Measurements from ENCODE around the gene GNB1. TPM values are rescaled to one million over a fixed set of nuclear protein-coding genes. Genes with fewer than 3 reads are reported as not detected.
"Not testable (repeated sequence)": the region's sequence is repeated elsewhere in the genome, so short reads cannot be mapped to it uniquely, and the experiment has no call there.

The GNB1 gene
- polyA plus RNA-seq, 1 donor: 226 TPM

- Histone ChIP-seq H3K36me3 (ENCODE audit: control insufficient read depth, insufficient read depth, low read length) (peaks cover 48% of the 10 kb centered on the region), H3K9me3 (ENCODE audit: control insufficient read depth, low read depth, low read length) (peaks cover 2% of the 10 kb centered on the region)
Measured at GRCh38 chr1:1752636-1753606, 138.0 kb downstream of the GNB1 start.

GRCh38 chr1:1752190-1752589 is 138.7 kb downstream of the GNB1 start:
- H3K9me3 ChIP-seq (ENCODE audit: control insufficient read depth, low read depth, low read length): no peaks in the 10 kb centered on the region
- no CpG with 5 or more reads among the region's 11 CpGs for WGBS (ENCODE audit: insufficient coverage, low lambda C conversion rate)
- peaks cover 43% of the 10 kb centered on the region for H3K36me3 ChIP-seq (ENCODE audit: control insufficient read depth, insufficient read depth, low read length)
- DNase-seq: no peak
- no peak overlapping the region for H3K27ac ChIP-seq (ENCODE audit: low read length)
- H3K4me3 ChIP-seq (ENCODE audit: low read length): no peak overlapping the region
- no peaks in the 10 kb centered on the region for H3K4me1 ChIP-seq (ENCODE audit: control insufficient read depth, insufficient read depth, low read length)
- H3K27me3 ChIP-seq (ENCODE audit: control insufficient read depth, insufficient read depth, low read length): no peaks in the 10 kb centered on the region

More at GRCh38 chr1:1752636-1753606, 138.0 kb downstream of the GNB1 start:
- no peak for DNase-seq
- H3K27me3 ChIP-seq (ENCODE audit: control insufficient read depth, insufficient read depth, low read length): no peaks in the 10 kb centered on the region
- H3K27ac ChIP-seq (ENCODE audit: low read length): no peak overlapping the region
- WGBS (ENCODE audit: insufficient coverage, low lambda C conversion rate): no CpG with 5 or more reads among the region's 37 CpGs
- H3K4me3 ChIP-seq (ENCODE audit: low read length): no peak overlapping the region
- no peaks in the 10 kb centered on the region for H3K4me1 ChIP-seq (ENCODE audit: control insufficient read depth, insufficient read depth, low read length)

- H3K9me3 ChIP-seq (ENCODE audit: control insufficient read depth, low read depth, low read length); H3K4me3 ChIP-seq (ENCODE audit: low read length); H3K27me3 ChIP-seq (ENCODE audit: control insufficient read depth, insufficient read depth, low read length); H3K4me1 ChIP-seq (ENCODE audit: control insufficient read depth, insufficient read depth, low read length); DNase-seq; H3K27ac ChIP-seq (ENCODE audit: low read length): not testable (repeated sequence)
- WGBS (ENCODE audit: insufficient coverage, low lambda C conversion rate): no CpG with 5 or more reads among the region's 9 CpGs
- peaks cover 25% of the 10 kb centered on the region for H3K36me3 ChIP-seq (ENCODE audit: control insufficient read depth, insufficient read depth, low read length)
Measured at GRCh38 chr1:1749941-1750340, 140.9 kb downstream of the GNB1 start.

DNA sequence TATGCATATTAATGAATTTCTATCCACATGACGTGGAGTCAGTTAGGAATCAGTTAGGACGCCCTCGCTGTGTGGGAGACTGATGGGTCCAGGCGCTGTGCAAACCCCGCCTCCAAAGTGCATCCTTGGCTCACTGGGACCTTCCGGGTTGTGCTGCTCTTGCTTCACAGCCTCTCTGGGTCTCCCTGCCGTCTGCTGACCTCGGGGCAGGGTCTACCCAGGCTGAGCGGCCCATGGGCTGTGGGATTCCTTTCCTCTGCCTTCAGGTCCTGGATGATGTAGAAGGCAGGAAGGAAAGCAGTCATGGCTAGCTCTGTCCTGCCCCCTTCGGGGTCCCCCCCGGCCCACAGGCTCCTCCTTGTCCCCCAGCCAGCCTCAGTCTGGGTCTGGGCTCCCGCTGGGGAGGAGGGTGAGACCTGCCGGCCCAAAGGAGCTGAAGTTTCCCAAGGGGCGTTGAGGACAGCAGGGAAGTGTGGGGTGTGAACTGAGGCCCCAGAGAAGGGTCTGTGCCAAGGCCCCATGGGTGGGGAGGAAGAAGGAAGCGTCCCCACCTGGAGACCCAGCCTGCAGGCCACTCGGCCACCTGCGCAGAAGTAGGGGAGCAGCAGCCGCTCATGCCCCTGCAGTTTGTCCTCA is 142.1 kb downstream of the GNB1 start:
- peaks cover 16% of the 10 kb centered on the region for H3K36me3 ChIP-seq (ENCODE audit: control insufficient read depth, insufficient read depth, low read length)
- H3K9me3 ChIP-seq (ENCODE audit: control insufficient read depth, low read depth, low read length): no peaks in the 10 kb centered on the region
- no peak for DNase-seq
- no peak overlapping the region for H3K4me3 ChIP-seq (ENCODE audit: low read length)
- no peaks in the 10 kb centered on the region for H3K4me1 ChIP-seq (ENCODE audit: control insufficient read depth, insufficient read depth, low read length)
- no peaks in the 10 kb centered on the region for H3K27me3 ChIP-seq (ENCODE audit: control insufficient read depth, insufficient read depth, low read length)
- no CpG with 5 or more reads among the region's 18 CpGs for WGBS (ENCODE audit: insufficient coverage, low lambda C conversion rate)
- H3K27ac ChIP-seq (ENCODE audit: low read length): no peak overlapping the region

DNA sequence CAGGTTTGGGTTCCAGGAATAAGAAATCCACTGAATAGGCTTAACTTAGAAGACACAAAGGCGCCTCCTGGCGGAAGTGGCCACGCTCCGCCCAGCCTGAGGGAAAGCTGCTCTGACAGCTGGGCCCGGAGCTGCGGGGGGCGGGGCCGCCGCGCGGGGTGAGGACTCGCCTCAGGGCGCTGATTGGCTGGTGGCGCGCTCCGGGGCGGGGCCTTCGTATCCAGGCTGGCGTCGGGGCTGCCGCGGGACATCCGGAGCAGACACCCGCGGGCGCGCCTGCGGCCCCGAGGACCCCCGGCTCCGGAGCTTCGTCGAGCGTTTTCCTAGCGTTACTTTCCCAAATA is 144.3 kb downstream of the GNB1 start:
- no CpG with 5 or more reads among the region's 35 CpGs for WGBS (ENCODE audit: insufficient coverage, low lambda C conversion rate)

DNA sequence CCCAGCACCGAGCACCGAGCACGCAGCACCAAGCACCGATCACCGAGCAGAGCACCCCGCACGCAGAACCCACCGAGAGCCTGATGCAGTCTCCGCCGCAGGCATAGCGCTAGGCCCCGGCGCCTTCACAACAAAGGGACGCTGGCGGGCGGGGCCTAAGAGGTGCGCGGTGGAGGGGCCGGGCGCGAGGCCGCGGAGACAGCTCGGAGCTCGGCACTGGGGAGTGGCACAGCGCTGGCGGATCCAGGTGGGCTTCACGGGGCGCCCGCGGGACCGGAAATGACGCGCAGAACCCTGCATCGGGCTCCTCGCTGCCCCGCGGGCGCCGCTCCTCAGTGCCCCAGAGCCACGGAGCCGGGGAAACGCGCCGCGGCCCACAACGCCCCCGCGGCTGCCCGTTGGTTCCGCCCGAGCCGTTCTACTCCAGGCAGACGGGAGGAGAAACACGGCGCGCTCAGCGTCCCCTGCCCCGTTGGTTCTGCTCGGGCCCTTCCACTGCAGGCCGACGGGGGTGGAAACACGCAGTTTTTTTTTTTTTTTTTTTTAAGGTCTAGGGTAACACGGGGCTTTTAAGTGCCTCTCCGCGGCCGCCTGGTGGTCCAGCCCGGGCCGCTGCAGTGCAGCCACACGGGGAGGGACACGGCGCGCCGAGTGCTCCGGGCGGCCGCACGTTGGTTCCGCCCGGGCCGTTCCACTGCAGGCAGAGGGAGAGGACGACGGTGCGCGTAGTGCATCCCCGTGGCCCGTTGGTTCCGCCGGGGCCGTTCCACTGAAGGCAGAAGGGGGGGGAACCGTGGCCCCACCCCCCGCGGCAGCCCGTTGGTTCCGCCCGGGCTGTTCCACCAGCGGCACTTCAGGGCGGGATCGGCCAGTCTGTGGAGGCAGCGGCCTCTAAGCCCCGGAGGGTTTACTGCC is 145.0 kb downstream of the GNB1 start:
- H3K4me3 ChIP-seq (ENCODE audit: low read length): peak overlapping the region; percentile 37
- H3K9me3 ChIP-seq (ENCODE audit: control insufficient read depth, low read depth, low read length); H3K4me1 ChIP-seq (ENCODE audit: control insufficient read depth, insufficient read depth, low read length); H3K27me3 ChIP-seq (ENCODE audit: control insufficient read depth, insufficient read depth, low read length); H3K36me3 ChIP-seq (ENCODE audit: control insufficient read depth, insufficient read depth, low read length): not testable (repeated sequence)
- peak overlapping the region; percentile 81 for H3K27ac ChIP-seq (ENCODE audit: low read length)
- WGBS (ENCODE audit: insufficient coverage, low lambda C conversion rate): no CpG with 5 or more reads among the region's 101 CpGs
- DNase-seq: peak; percentile 47 to 74

More for the DNA sequence above, 144.3 kb downstream of the GNB1 start:
- H3K27ac ChIP-seq (ENCODE audit: low read length): peak overlapping the region; percentile 81
- DNase-seq; H3K27me3 ChIP-seq (ENCODE audit: control insufficient read depth, insufficient read depth, low read length); H3K36me3 ChIP-seq (ENCODE audit: control insufficient read depth, insufficient read depth, low read length); H3K9me3 ChIP-seq (ENCODE audit: control insufficient read depth, low read depth, low read length); H3K4me1 ChIP-seq (ENCODE audit: control insufficient read depth, insufficient read depth, low read length); H3K4me3 ChIP-seq (ENCODE audit: low read length): not testable (repeated sequence)

- H3K4me1 ChIP-seq (ENCODE audit: control insufficient read depth, insufficient read depth, low read length); H3K9me3 ChIP-seq (ENCODE audit: control insufficient read depth, low read depth, low read length); DNase-seq; H3K4me3 ChIP-seq (ENCODE audit: low read length); H3K27ac ChIP-seq (ENCODE audit: low read length); H3K27me3 ChIP-seq (ENCODE audit: control insufficient read depth, insufficient read depth, low read length); H3K36me3 ChIP-seq (ENCODE audit: control insufficient read depth, insufficient read depth, low read length): not testable (repeated sequence)
- 67% methylated on average over 3 of the region's 11 CpGs for WGBS (ENCODE audit: insufficient coverage, low lambda C conversion rate)
Measured at GRCh38 chr1:1742529-1742928, 148.4 kb downstream of the GNB1 start.

- 100% methylated on average over 3 of the region's 12 CpGs for WGBS (ENCODE audit: insufficient coverage, low lambda C conversion rate)
- not testable (repeated sequence) for H3K27me3 ChIP-seq (ENCODE audit: control insufficient read depth, insufficient read depth, low read length); H3K9me3 ChIP-seq (ENCODE audit: control insufficient read depth, low read depth, low read length); DNase-seq; H3K27ac ChIP-seq (ENCODE audit: low read length); H3K36me3 ChIP-seq (ENCODE audit: control insufficient read depth, insufficient read depth, low read length); H3K4me3 ChIP-seq (ENCODE audit: low read length); H3K4me1 ChIP-seq (ENCODE audit: control insufficient read depth, insufficient read depth, low read length)
Measured at GRCh38 chr1:1741013-1741412, 149.9 kb downstream of the GNB1 start.

DNA sequence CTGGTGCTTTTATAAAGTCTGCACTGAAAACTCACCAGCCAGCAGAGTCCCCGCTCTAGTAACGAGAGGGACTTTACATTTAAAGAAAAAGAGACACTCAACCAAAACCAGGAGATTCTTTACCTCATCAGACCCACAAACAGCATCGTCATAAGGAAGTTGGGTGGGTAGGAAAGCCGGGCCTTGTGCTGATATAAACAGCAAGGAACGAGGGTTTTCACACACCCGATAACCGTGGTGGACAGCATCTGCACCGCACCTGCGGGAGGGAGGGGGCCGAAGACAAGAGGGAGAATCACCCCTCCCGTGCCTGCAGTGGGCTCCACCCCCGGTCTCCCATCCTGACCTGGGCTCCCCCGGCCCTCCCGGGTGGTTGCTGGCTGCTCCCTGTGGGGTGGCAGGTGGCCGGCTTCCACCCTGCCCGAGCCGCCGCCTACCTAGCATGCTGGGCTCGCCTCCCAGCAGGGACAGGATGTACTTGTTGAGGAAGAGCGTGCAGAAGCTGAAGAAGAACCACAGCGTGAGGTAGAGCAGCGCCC is 152.0 kb downstream of the GNB1 start:
- not testable (repeated sequence) for DNase-seq; H3K36me3 ChIP-seq (ENCODE audit: control insufficient read depth, insufficient read depth, low read length); H3K27ac ChIP-seq (ENCODE audit: low read length); H3K9me3 ChIP-seq (ENCODE audit: control insufficient read depth, low read depth, low read length); H3K4me1 ChIP-seq (ENCODE audit: control insufficient read depth, insufficient read depth, low read length); H3K27me3 ChIP-seq (ENCODE audit: control insufficient read depth, insufficient read depth, low read length); H3K4me3 ChIP-seq (ENCODE audit: low read length)
- WGBS (ENCODE audit: insufficient coverage, low lambda C conversion rate): no CpG with 5 or more reads among the region's 22 CpGs
